ENCODE measurements around the gene TMCO5A.
A peak's percentile ranks its signal among the peaks of the same experiment; 100 is the strongest.

TMCO5A gene

GRCh38 chr15:37973856-37974255, 39.4 kb downstream of the TMCO5A start:
- DNase-seq, result no peak

GRCh38 chr15:37978231-37978630, 43.8 kb downstream of the TMCO5A start:
- DNase-seq, result no peak

GRCh38 chr15:37979671-37980409, 45.4 kb downstream of the TMCO5A start:
- DNase-seq, result peak; percentile 34

- no peak for DNase-seq
Observed at GRCh38 chr15:37981201-37981600, 46.8 kb downstream of the TMCO5A start.

GRCh38 chr15:37981775-37982174, 47.3 kb downstream of the TMCO5A start:
- DNase-seq, result no peak

GRCh38 chr15:37984368-37984767, 49.9 kb downstream of the TMCO5A start:
- DNase-seq, result no peak

GRCh38 chr15:37995461-37996347, 61.3 kb downstream of the TMCO5A start:
- peak; percentile 39 for DNase-seq
